Right kidney (tissue), 1 donor: Measurements from ENCODE around the gene PAOX.
"Not testable (repeated sequence)": the region's sequence is repeated elsewhere in the genome, so short reads cannot be mapped to it uniquely, and the experiment has no call there.

Experiments
- DNase-seq: peaks from one replicate; pipeline ENCODE4 v3.0.0-alpha.2; 2016

PAOX gene

DNA sequence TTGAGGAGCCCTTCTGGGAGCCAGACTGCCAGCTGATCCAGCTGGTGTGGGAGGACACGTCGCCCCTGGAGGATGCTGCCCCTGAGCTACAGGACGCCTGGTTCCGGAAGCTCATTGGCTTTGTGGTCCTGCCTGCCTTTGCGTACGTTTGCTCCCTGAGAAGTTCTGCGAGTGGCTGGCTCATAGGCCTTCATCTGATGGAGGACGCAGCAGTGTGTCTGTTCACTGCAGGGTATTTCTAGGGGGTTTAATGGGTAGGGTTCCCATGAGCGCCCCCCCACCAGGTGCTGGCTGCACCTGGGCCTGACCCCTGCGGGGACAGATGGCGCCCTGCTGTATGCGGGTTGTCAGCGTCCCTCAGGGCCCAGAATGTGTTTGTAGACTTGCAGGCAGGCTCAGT, 5.0 kb downstream of the PAOX start:
- DNase-seq, result no peak

DNA sequence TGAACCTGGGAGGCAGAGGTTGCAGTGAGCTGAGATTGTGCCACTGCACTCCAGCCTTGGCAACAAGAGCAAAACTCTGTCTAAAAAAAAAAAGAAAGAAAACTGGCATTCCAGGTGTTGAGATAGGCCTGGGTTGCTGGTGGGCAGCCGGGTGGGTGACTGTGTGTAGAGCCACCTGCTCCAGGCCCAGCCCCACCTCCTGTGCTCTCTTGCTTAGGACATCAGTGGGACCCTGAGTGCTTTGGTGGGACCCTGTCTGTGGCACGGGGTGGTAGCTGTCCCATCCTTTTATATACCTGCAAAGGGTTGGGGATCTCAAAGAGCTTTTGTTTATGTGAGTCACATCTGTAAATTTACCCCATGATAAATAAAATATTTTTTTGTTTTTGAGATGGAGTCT, 6.2 kb downstream of the PAOX start:
- no peak for DNase-seq

DNA sequence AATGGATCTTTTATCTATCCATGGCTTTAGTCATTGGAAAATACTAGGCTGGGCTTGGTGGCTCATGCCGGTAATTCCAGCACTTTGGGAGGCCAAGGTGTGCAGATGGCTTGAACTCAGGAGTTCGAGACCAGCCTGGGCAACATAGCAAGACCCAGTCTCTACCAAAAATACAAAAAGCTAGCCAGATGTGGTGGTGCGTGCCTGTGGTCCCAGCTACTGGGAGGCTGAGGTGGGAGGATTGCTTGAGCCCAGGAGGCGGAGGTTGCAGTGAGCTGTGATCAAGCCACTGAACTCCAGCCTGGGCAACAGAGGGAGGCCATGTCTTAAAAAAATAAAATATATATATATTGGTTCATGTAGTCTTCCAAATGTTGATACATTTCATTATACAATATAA, 7.9 kb downstream of the PAOX start:
- DNase-seq, result not testable (repeated sequence)

DNA sequence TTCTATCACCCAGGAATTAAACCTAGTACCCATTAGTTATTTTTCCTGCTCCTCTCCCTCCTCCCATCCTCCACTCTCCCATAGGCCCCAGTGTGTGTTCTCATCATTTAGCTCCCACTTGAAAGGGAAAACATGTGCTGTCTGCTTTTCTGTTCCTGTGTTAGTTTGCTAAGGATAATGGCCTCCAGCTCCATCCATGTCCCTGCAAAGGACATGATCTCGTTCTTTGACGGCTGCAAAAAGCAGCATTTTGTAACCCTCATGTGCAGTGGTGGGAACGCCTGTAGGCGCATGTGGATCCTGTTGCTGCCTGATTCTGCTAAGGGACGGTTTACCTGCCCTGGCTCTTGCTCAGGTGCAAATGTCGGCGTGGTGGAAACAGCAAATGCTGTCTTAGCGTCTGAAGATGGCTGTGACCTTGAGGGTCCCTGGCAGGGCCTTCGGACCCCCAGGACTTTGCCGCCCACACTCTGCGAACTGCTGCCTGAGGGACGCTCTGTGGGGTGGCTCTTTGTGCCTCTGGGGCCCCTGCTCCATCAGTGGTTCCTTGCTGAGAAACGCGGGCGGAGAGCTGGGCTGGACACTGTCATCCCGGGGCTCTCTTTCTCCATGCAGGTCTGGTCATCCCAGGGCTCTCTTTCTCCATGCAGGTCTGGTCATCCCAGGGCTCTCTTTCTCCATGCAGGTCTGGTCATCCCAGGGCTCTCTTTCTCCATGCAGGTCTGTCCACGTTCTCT, 9.3 kb downstream of the PAOX start:
- no peak for DNase-seq

DNA sequence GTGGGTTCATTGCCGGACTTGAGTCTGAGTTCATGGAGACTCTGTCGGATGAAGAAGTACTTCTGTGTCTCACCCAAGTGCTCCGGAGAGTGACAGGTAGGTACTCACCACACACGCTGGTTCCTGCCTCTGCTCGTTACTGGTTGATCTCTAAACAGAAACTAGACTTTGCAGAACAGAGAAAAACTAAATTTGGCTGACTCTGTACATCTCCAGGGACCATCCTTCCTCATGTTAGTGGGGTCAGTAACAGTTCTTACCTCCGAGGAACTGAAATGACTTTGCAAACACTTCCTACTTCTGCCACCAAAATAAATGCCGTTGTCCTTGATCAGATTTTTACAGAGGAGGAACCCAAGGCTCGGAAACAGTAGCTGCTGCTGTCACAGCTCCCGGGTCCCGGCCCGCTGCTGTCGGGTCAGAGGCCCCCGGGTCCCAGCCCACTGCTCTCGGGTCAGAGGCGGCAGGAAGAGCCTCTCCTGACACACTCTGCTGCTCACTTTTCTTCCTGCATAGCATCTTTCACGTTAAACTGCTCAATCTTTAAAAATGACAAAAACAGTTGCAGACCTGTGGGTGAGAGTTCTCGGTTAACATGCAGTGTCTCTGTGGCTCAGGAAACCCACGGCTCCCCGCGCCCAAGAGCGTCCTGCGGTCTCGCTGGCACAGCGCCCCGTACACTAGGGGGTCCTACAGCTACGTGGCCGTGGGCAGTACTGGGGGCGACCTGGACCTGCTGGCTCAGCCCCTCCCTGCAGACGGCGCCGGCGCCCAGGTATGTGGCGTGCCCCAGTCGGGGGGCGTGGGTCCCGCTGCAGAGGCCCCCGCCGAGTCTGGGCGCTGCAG, 10.1 kb downstream of the PAOX start:
- DNase-seq, result no peak

DNA sequence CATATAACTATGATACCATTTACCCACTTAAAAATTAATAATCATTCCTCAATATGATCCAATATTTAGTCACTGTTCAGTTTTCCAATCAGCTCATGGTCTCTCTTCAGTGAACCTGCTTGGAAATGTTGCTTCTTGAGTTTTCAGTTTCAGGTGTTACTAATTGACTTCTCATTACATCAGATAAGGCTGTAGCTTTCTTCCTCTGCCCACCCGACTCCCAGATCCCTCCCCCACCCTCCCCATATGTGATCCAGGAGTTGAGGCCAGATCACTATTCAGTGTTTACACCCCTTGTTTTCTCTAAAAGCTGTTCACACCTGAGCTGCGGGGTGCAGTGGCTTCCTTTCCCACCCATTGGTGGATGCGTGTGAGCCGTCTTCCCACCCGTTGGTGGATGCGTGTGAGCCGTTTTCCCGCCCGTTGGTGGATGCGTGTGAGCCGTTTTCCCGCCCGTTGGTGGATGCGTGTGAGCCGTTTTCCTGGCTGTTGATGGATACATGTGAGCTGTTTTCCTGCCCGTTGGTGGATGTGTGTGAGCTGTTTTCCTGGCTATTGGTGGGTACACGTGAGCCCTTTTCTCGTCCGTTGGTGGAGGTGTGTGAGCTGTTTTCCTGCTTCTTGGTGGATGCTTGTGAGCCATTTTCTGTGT, 11.7 kb downstream of the PAOX start:
- DNase-seq, result no peak

DNA sequence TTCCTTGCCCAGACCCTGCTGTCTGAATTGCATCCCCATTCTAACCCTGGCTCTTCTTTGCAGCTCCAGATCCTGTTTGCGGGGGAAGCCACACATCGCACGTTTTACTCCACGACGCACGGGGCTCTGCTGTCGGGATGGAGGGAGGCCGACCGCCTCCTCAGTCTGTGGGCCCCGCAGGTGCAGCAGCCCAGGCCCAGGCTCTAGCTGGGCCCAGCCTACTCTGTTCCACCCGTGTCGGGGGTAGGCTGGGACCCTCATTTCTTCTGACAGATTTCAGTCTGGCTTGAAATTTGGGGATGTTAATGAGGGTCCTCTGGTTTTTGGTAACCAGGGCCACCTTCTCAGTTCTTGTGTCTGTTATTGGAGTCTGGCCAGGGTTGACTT, 12.2 kb downstream of the PAOX start:
- DNase-seq, result no peak

DNA sequence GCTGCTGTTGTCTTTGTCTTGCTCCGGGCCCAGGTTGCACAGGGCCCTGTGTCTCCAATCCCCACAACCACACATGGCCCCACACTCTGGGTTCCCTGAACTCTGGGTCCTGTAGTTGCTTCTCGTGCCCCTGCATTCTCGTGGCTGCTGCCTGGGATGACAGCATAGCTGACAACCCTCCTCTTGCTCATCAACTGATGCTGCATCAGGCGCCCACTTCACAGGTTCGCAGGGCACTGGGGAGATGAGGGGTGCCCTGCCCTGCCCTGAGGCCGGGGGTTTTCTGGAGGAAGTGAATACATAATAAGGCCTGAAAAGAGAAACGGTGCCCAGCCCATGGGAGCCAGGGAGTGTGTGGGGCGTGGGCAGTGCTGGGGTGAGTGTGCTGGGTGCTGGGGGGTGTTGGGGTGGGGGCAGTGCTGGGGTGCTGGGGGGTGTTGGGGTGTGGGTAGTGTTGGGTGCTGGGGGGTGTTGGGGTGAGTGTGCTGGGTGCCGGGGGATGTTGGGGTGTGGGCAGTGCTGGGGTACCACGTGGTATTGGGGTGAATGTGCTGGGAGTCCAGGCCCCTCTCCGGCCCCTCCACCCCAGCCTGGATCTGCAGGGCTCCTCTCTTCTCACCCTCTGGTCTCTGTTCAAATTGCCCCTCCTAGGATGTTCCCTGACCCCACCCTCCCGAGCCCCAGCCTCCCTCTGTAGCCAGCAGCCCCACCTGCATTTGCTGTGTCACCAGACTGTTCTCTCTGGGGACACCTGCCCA, 12.9 kb downstream of the PAOX start:
- DNase-seq, result no peak

DNA sequence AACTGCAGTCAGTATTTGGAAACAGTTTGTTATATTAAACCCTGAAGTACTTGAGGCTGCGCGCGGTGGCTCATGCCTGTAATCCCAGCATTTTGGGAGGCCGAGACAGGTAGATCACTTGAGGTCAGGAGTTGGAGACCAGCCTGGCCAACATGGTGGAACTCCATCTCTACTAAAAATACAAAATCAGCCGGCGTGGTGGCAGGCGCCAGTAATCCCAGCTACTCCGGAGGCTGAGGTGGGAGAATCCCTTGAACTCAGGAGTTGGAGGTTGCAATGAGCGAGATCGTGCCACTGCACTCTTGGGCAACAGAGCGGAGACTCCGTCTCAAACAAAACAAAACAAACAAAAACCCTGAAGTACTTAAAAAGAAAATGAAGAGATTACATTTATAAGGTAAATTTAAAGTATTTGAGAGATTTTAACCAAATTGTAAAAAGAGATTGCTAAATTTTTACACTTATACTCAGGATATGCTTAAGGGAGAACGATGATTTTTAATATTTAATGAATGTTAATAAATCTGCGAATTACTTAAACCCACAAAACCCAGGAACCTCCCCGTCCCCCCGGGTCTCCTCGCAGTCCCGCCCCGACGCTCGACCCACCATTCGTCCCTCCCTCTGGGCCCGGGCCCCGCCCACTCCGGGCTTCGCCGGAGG, 14.5 kb downstream of the PAOX start:
- no peak for DNase-seq

DNA sequence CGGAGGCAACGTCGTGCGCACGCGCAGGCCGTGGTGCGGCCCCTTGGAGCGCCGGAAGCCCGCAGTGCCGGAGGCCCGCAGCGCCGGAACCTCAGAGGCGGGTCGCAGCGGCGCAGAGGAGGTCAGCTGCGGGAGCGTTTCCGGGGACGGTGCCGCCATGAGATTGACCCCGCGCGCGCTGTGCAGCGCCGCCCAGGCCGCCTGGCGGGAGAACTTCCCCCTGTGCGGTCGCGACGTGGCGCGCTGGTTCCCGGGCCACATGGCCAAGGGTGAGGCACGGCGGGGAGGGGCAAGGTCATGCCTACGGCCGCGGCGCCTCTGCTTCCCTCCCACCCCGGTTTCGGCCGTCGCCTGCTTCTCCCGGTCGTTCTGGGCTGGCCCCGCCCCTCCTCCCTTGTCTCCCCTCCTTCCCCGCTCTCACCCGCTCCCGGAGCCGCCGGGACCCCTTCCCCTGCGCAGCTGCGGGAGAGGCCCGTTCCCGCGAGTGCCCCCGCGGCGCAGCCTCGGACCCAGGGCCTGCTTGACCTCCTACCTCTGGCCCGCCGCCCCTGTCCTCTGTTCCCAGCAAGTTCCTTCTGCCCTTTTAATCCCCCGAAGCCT, 15.1 kb downstream of the PAOX start, which contains the start of gene MTG1:
MTG1 (plus strand) TSS at position 94 of the 600 bp plus-strand sequence; CDS start at position 158, 64 bp downstream.
- peak; percentile 96 for DNase-seq

DNA sequence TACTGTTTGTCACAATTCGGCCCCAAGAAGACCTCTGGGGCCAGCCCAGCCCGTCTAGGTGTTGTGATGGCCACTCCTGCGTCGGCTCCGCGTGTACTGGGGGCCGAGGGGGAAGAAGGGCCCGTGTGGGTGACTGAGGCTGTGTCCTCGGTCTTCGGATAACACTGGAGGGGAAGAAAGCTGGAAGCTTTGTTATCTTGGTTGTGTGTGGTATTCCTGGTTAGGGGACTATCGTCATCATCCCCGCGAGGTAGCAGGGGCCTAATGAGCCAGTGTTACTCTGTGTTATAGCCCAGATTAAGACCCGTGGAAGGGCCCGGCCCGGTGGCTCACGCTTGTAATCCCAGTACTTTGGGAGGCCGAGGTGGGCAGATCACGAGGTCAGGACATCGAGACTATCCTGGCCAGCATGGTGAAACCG, 15.7 kb downstream of the PAOX start:
- DNase-seq, result no peak

DNA sequence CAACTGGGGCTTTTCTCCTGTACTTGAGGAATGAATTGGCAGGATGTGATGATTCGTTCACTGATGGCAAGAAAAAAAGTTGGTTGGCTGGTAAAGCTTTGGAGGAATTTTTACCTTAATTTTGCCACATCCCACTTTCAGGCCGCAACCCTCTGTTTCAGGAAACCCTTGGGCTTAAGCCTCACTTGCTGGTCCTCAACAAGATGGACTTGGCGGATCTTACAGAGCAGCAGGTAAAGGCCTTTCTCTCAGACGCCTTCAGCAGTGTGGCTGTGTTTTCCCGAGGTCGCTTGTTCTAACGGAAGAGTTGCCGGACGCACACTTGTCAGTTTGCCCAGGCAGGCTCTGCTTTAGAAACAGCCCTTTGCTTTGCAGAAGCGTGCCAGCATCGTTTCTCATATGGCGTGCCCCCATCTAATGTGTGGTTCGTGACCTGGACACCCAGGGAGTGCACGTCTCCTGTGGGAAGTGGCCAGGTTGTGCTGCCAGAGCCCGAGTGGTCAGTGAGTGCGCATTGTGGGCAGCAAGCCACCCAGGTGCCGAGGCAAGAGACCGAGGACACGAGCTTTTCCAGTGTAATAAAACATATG, 17.1 kb downstream of the PAOX start:
- no peak for DNase-seq

DNA sequence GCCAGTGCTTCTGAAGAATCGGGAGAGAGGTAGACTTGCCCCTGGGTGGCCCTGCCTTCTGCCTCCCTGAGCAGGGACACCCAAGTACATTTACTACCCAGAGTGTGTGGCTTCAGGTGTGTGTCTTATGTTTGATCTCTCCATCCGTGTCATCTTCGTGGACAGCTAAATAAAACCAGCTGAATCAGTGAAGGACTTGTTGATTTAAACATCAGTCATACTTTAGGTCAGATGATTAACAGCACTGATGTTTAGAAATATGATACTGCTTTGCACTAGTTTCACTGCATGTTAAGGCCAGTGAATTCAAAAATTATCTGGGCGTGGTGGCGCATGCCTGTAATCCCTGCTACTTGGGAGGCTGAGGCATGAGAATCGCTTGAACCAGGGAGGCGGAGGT, 18.9 kb downstream of the PAOX start:
- DNase-seq, result no peak

DNA sequence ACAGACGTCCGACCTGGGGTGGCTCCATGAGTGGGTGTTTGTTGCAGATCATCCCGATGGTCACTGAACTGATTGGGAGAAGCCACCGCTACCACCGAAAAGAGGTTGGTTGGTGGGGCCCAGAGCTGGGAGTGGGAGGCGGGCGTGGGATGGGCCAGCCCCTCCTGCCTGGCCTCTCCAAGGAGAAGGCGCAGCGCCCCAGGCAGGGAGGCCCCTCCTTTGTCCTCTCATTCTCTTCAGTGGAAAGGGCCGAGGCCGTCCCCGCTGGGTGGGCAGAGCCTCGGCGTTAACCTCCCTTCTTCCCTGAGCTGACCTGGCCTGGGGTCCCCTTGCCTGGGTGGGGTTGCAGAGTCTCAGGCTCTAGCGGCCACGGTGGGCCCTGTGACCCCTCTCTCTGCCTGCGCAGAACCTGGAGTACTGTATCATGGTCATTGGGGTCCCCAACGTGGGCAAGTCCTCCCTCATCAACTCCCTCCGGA, 20.1 kb downstream of the PAOX start:
- no peak for DNase-seq

DNA sequence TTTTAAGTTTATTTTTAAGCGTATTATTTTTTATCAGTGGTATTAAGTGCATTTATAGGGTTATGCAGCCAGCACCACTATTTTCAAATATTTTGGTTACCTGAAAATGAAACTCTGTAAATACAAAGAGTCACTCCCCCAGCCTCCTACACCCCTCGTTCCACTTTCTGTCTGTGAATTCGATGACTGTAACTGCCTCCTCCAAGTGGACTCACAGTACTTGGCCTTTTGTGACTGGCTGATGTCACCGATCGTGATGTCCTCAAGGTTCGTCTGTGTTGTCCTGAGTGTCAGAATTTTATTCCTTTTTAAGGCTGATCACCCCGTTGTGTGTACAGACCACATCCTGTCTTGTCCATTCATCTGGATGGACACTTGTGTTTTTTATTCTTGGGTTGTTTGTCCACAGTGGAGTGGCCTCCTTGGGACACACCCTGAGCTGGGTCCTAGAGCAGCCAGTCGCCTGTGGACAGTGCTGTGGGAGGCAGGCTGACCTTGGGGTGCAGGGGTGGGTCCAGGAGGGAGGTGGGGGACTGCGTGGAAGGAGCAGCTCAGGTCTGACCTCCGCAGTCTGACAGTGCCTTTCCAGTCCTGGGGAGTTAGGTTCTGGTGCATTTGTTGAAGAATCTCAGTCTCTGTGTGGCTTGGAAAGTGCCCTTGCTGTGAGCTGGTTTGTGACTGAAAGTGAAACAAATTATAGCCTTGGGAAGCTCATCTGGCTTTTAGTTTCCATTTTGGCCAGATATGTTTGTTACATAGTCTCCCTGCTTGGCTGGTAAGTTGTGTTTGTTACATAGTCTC, 21.8 kb downstream of the PAOX start:
- DNase-seq, result no peak

DNA sequence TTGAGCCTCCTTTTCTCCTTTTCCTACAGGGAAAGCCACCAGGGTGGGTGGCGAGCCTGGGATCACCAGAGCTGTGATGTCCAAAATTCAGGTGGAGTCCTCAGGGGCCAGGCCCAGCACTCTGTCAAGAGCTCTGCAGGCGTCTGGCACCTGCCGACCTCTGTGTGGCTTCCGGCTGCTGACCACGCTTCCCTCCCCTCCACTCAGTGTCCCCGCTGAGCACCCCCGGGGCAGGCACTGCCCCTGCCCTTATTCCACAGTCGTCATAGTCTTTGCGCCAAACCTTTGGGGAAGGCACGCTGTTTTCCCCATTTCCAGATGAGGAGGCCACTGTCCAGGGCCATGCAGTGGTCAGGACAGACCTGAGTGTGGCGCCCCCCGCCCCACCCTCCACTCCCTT, 22.4 kb downstream of the PAOX start:
- no peak for DNase-seq

DNA sequence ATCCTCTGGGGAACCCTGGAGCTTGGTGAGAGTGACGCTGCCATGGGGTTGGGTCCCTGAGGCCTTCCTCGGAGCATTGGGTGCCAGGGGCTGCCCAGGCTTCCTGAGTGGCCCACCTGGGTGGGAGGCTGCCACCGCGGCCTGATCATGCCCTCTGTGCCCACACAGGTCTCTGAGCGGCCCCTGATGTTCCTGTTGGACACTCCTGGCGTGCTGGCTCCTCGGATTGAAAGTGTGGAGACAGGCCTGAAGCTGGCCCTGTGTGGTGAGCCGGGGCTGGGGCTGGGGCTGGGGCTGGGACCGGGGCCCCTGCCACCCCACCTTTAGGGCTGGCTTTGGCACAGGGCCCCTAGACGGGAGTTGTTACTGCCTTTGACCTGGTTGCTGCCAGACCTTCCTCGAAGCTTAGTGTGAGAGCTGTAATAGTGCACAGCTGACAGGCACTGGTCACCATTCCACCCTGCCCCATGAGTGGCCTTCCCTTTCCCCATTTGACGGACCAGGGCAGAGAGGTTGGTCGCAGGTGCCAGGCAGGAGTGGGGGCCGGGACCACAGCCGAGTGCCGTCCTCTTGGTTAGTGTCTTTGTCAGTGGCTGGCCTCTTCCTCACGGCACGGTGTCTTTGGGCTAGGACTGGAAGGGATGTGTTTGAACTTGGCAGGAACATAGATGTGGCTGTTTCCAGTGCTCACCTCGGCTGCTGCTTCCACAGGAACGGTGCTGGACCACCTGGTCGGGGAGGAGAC, 23.1 kb downstream of the PAOX start:
- DNase-seq, result no peak

DNA sequence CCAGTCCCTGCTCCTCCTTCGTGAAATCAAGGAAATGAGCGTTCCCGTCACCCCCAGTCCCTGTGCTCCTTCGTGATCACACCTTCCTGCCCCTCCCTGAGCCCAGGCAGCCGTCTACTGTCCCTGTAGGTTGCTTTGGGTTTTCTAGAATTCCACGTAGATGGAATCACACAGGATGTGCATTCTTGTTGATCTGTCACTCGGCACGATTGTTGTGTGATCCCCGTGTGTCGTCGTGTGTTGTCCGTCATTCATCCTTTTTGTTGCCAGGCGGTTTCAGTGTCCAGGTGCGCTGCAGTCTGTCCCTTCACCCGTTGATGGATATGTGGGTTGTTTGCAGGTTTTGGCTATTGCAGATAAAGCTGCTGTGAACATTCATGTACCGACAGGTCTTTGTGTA, 24.3 kb downstream of the PAOX start:
- no peak for DNase-seq

DNA sequence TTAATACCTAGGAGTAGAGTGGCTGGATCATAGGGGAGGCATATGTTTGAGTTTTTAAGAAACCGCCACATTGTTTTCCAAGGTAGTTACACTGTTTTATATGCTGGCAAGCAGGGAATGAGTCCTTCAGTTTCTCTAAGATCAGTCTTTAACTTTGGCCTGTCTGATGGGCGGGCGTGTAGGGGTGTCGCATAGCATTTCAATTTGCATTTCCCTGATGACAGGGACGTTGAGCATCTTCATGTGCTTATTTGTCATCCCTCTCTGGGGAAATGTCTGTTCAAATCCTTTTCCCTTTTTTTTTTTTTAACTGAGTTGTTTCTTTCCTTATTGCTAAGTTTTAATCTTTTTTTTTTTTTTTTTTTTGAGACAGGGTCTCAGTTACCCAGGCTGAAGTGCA, 24.7 kb downstream of the PAOX start:
- DNase-seq, result no peak
